ENCODE data around the gene ZNF133.
"Not testable (repeated sequence)": the region's sequence is repeated elsewhere in the genome, so short reads cannot be mapped to it uniquely, and the experiment has no call there.

ZNF133 gene

GRCh38 chr20:18284805-18285533 lies 3.4 kb upstream of the ZNF133 start:
- no peak for DNase-seq (ENCODE audit: low spot score)

- no peak for DNase-seq (ENCODE audit: low spot score)
These were observed 797 bp upstream of the ZNF133 start for GRCh38 chr20:18287546-18287914.

GRCh38 chr20:18288749-18289267 lies 481 bp downstream of the ZNF133 start:
- DNase-seq (ENCODE audit: low spot score) = no peak

- no peak for DNase-seq (ENCODE audit: low spot score)
These were observed 979 bp downstream of the ZNF133 start for GRCh38 chr20:18289306-18289705.

GRCh38 chr20:18299364-18299763 lies 11.0 kb downstream of the ZNF133 start:
- DNase-seq (ENCODE audit: low spot score) = no peak

GRCh38 chr20:18304618-18305017 lies 16.3 kb downstream of the ZNF133 start:
- DNase-seq (ENCODE audit: low spot score) = no peak

GRCh38 chr20:18307301-18307700 lies 19.0 kb downstream of the ZNF133 start:
- no peak for DNase-seq (ENCODE audit: low spot score)

- DNase-seq (ENCODE audit: low spot score) = no peak
These were observed 21.7 kb downstream of the ZNF133 start for GRCh38 chr20:18310051-18310450.

GRCh38 chr20:18310592-18310991 lies 22.3 kb downstream of the ZNF133 start:
- no peak for DNase-seq (ENCODE audit: low spot score)

GRCh38 chr20:18312723-18313122 lies 24.4 kb downstream of the ZNF133 start:
- no peak for DNase-seq (ENCODE audit: low spot score)

GRCh38 chr20:18313411-18313810 lies 25.1 kb downstream of the ZNF133 start:
- DNase-seq (ENCODE audit: low spot score) = no peak

GRCh38 chr20:18314786-18315406 lies 26.6 kb downstream of the ZNF133 start:
- no peak for DNase-seq (ENCODE audit: low spot score)

GRCh38 chr20:18316166-18316565 lies 27.8 kb downstream of the ZNF133 start:
- DNase-seq (ENCODE audit: low spot score) = no peak

GRCh38 chr20:18321316-18321715 lies 33.0 kb downstream of the ZNF133 start:
- no peak for DNase-seq (ENCODE audit: low spot score)

GRCh38 chr20:18321976-18322950 lies 33.9 kb downstream of the ZNF133 start:
- DNase-seq (ENCODE audit: low spot score) = no peak

- no peak for DNase-seq (ENCODE audit: low spot score)
These were observed 35.4 kb downstream of the ZNF133 start for GRCh38 chr20:18323705-18324104.

GRCh38 chr20:18324596-18325089 lies 36.3 kb downstream of the ZNF133 start:
- DNase-seq (ENCODE audit: low spot score) = no peak

- DNase-seq (ENCODE audit: low spot score) = no peak
These were observed 38.7 kb downstream of the ZNF133 start for GRCh38 chr20:18326990-18327389.

- no peak for DNase-seq (ENCODE audit: low spot score)
These were observed 43.4 kb downstream of the ZNF133 start for GRCh38 chr20:18331694-18332093.

GRCh38 chr20:18349749-18350148 lies 61.4 kb downstream of the ZNF133 start:
- not testable (repeated sequence) for DNase-seq (ENCODE audit: low spot score)

GRCh38 chr20:18359854-18360253 lies 71.5 kb downstream of the ZNF133 start:
- DNase-seq (ENCODE audit: low spot score) = no peak

- DNase-seq (ENCODE audit: low spot score) = no peak
These were observed 72.3 kb downstream of the ZNF133 start for GRCh38 chr20:18360635-18361034.

Measured in SK-N-DZ (cell line).